ENCODE measurements around the gene FKBP5. TPM values are rescaled to one million over a fixed set of nuclear protein-coding genes. Genes with fewer than 3 reads are reported as not detected.

The FKBP5 gene
- total and polyA plus RNA-seq, 9 of the 15 experiments (the other 6 are each of a cell fraction or from before 2014, with no cell fraction given), result 32.7 to 151 (median 75.0) TPM

GRCh38 chr6:35688605-35689322 lies at the start of gene FKBP5 (continued):
- no peak for TF ChIP-seq CEBPZ (IDR thresholded peaks at IDR 0.05; ENCODE audit: borderline replicate concordance, low read depth, low read length)
- TF ChIP-seq JUN (IDR thresholded peaks at IDR 0.05; ENCODE audit: borderline replicate concordance, low read depth, low read length), result no peak; the same call in 1 of the 2 replicates
- TF ChIP-seq JUN (CRISPR knock-in tag; IDR thresholded peaks at IDR 0.05; ENCODE audit: borderline replicate concordance), result no peak
- TF ChIP-seq CREBBP (IDR thresholded peaks at IDR 0.05; ENCODE audit: low read depth, low read length), result no peak
- peak; percentile 64; the same call in 1 of the 2 replicates for TF ChIP-seq ZNF583 (CRISPR knock-in tag; IDR thresholded peaks at IDR 0.05)
- TF ChIP-seq THAP12 (CRISPR knock-in tag; IDR thresholded peaks at IDR 0.05), result peak; percentile 73
- peak; percentile 99 for TF ChIP-seq PKNOX1 (IDR thresholded peaks at IDR 0.05)
- no peak for TF ChIP-seq PCBP2 (IDR thresholded peaks at IDR 0.05; ENCODE audit: low read depth, low read length, poor library complexity, severe bottlenecking)
- TF ChIP-seq HMBOX1 (IDR thresholded peaks at IDR 0.05), result no peak
- no peak; the same call in 1 of the 2 replicates for TF ChIP-seq ARID4B (CRISPR knock-in tag; IDR thresholded peaks at IDR 0.05)
- 0 out of 2 replicates have a peak, but pooled peaks have one; percentile 19 for TF ChIP-seq PHB (CRISPR knock-in tag; IDR thresholded peaks at IDR 0.05)
- TF ChIP-seq ILF3 (IDR thresholded peaks at IDR 0.05; ENCODE audit: borderline replicate concordance), result peak; percentile 65; the same call in 1 of the 2 replicates
- no peak for TF ChIP-seq ATF4 (CRISPR knock-in tag; IDR thresholded peaks at IDR 0.05)
